Aorta (tissue), 5 donors: Measurements from ENCODE around the gene RMDN2. TPM values are rescaled to one million over a fixed set of nuclear protein-coding genes. Genes with fewer than 3 reads are reported as not detected.

ENCODE experiments used
- ATAC-seq: fragments of 200-7000 bp; cut with Tn5 transposase; one replicate; pipeline ENCODE4 v1.9.1; 2022; ENCODE audit warnings: moderate library complexity; ENCODE audit not compliant: low FRiP score
- DNase-seq, 2 donors: peaks; one replicate each; pipeline ENCODE4 v3.0.0-alpha.2; 2020
- H3K27ac ChIP-seq, 2 donors: one replicate each; pipeline ENCODE4 v1.5.1; 2013; ENCODE audit warnings: low read length in 2 of 2, mild to moderate bottlenecking in 2 of 2, moderate library complexity in 2 of 2, control low read depth in 1 of 2, inconsistent platforms in 1 of 2, low read depth in 1 of 2
- H3K27me3 ChIP-seq, 2 donors: one replicate each; pipeline ENCODE4 v1.6.1; 2013; ENCODE audit warnings: control low read depth in 1 of 2, low read length in 1 of 2, mild to moderate bottlenecking in 1 of 2, moderate library complexity in 1 of 2; ENCODE audit not compliant: insufficient read depth in 2 of 2, control insufficient read depth in 1 of 2
- H3K36me3 ChIP-seq, 2 donors: one replicate each; pipeline ENCODE4 v1.6.1; 2013; ENCODE audit warnings: control low read depth in 1 of 2, low read length in 1 of 2, mild to moderate bottlenecking in 1 of 2; ENCODE audit not compliant: insufficient read depth in 2 of 2, control insufficient read depth in 1 of 2
- H3K4me1 ChIP-seq, 2 donors: one replicate each; pipeline ENCODE4 v1.6.1; 2013; ENCODE audit warnings: low read length in 2 of 2, control low read depth in 1 of 2, mild to moderate bottlenecking in 1 of 2, moderate library complexity in 1 of 2; ENCODE audit not compliant: insufficient read depth in 2 of 2, control insufficient read depth in 1 of 2
- H3K4me3 ChIP-seq, 2 donors: one replicate each; pipeline ENCODE4 v1.5.1; 2013; ENCODE audit warnings: low read length in 2 of 2, control low read depth in 1 of 2, mild to moderate bottlenecking in 1 of 2
- H3K9me3 ChIP-seq: one replicate; pipeline ENCODE4 v1.6.1; 2013; ENCODE audit warnings: mild to moderate bottlenecking, low read length; ENCODE audit not compliant: control insufficient read depth
- WGBS, 2 donors: extraction: QIAGEN DNeasy Blood & Tissue Kit; methylation state at CpG; one replicate each; pipeline ENCODE4 v1.1.7; 2013; 5-methylcytosine and 5-hydroxymethylcytosine counted together
- intact Hi-C, 2 donors: fragments of 100-400 bp; cut with DNase I; formaldehyde crosslinking; loops; one replicate each; pipeline versions ENCODE4 v1.14.2 to v1.15.0; 2022
- polyA plus RNA-seq, 2 donors: library from polyadenylated mRNA; stranded (reverse); fragments of 200-250 nt; gene quantifications; one replicate each; pipeline ENCODE4 v1.2.3, GENCODE V29; 2013
- total RNA-seq, 2 donors: library from RNA; stranded (reverse); fragmentation: NEBNext Ultra II Directional; extraction: Animal tissue kit (Norgen Biotek cat#: 25700); gene quantifications; one replicate each; pipeline ENCODE4 v1.2.1, GENCODE V29; 2021
- donor health status: healthy with polysubstance abuse.
- donor health status: Bipolar disorder and iron deficiency.
- donor health status: DM: no; HTN: no; CAD: no.
- donor health status: DM: no; HTN: no; CAD: no.
- donor health status: DM: yes; HTN: yes; CAD: no.

Gene RMDN2
- total and polyA plus RNA-seq, 4 donors, result 5.3 to 10.3 (median 7.4) TPM

DNA sequence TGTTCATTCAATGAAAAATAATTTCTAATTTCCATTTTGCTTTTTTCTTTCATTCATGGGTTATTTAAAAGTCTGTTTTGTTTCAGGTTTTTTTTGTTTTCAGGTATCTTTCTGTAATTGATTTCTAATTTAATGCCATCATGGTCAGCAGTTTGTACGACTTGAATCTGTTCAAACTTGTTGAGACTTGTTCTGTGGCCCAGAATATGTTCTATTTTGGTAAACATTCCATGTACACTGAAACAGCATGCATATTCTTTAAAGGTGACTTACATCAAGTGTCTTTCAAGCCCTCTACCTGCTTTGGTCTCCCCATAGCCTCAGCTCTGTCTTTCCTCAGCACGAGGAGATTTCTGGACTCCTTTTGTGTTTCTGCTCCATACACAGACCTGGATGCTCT is 101.8 kb downstream of the RMDN2 start:
- DNase-seq (no peak), ATAC-seq (no peak)
- Histone ChIP-seq H3K4me3 (no peak overlapping the region), H3K27me3 (no peaks in the 10 kb centered on the region), H3K9me3 (no peaks in the 10 kb centered on the region), H3K36me3 (no peaks in the 10 kb centered on the region), H3K27ac (no peak overlapping the region), H3K4me1 (no peaks in the 10 kb centered on the region)
- 89 to 91% methylated on average over 2 of the region's 2 CpGs for WGBS, 2 donors
- intact Hi-C loops, result no loop called here

DNA sequence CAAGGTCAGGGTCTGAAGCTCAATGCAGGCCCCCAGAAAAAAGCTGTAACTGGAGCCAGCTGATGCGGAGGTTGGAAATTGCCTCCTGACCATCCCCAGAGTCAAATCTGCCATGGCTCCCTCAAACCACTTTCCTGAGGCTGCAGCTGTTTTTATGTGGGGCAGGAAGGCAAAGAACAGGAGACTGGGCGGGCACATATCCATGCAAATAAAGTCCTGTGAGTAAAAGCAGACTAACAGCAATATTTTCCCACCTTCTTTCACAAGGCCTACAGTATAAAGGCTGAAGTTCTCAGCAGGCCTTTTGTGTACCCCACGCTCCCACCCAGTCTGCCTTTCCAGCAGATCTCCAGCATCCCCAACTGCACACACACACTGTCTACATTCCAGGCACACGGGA is 103.7 kb downstream of the RMDN2 start:
- Histone ChIP-seq H3K27ac (no peak overlapping the region), H3K4me3 (no peak overlapping the region), H3K27me3 (no peaks in the 10 kb centered on the region), H3K9me3 (no peaks in the 10 kb centered on the region), H3K36me3 (no peaks in the 10 kb centered on the region), H3K4me1 (no peaks in the 10 kb centered on the region)
- no peak for DNase-seq
- intact Hi-C loops, result no loop called here
- 92 to 93% methylated on average over 4 of the region's 4 CpGs for WGBS, 2 donors
- no peak for ATAC-seq

DNA sequence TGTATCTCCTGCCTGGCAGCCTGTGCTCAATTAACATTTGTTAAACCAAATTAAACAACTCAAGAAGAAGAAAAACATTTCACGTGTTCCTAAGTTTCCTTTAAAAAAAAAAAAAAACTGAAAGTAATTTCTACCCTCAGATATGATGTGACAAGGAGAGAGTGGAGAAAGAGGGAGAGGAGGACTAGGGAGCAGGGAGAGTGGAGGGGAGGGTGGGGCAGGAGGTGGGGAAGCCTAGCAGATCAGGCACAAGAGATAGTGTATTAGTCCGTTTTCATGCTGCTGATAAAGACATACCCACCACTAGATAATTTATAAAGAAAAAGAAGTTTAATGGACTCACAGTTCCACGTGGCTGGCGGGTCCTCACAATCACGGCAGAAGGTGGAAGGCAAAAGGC is 104.4 kb downstream of the RMDN2 start:
- ATAC-seq (no peak), DNase-seq (no peak)
- WGBS, 2 donors, result 87 to 90% methylated on average over 5 of the region's 5 CpGs
- intact Hi-C loops, result no loop called here
- no peak overlapping the region for H3K4me3 ChIP-seq
- H3K36me3 ChIP-seq, result no peaks in the 10 kb centered on the region
- no peaks in the 10 kb centered on the region for H3K4me1 ChIP-seq
- H3K9me3 ChIP-seq, result no peaks in the 10 kb centered on the region
- no peaks in the 10 kb centered on the region for H3K27me3 ChIP-seq
- H3K27ac ChIP-seq, result no peak overlapping the region

DNA sequence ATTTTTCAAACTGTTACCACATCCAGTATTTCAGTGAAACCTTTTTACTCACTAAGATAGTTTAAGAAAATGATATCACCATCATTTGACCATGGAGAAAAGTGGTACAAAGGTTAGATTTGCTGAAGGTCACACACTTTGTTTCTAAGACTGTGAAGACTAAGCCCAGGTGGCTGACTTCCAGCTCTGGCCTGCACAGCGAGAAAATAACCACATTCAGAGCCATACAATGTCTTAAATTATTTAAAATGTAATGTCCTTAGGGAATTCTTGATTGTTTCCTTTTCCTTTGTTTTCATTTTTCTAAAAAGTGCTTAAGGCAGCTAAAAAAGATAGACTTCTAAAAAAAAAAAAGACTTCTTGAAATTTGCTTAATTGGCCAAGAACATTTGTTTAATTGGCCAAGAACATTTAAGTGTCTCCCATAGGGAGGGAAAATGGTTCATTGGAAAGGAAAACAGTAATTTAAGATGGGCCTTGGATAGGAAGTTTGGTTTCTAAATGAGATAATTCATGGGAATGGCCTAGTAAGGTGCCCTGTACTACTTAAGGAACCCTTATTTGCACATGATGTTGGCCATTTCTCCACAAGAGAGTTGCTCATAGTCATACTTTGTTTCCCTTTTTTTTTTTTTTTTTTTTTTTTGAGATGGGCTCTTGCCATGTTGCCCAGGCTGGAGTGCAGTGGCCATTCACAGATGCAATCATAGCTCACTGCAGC is 105.7 kb downstream of the RMDN2 start:
- Histone ChIP-seq H3K36me3 (no peaks in the 10 kb centered on the region), H3K9me3 (no peaks in the 10 kb centered on the region), H3K4me3 (no peak overlapping the region), H3K27ac (no peak overlapping the region), H3K4me1 (no peaks in the 10 kb centered on the region), H3K27me3 (no peaks in the 10 kb centered on the region)
- intact Hi-C loops, result no loop called here
- ATAC-seq (peak; percentile 26), DNase-seq (no peak)
- 61 to 71% methylated on average over 1 of the region's 1 CpG for WGBS, 2 donors

DNA sequence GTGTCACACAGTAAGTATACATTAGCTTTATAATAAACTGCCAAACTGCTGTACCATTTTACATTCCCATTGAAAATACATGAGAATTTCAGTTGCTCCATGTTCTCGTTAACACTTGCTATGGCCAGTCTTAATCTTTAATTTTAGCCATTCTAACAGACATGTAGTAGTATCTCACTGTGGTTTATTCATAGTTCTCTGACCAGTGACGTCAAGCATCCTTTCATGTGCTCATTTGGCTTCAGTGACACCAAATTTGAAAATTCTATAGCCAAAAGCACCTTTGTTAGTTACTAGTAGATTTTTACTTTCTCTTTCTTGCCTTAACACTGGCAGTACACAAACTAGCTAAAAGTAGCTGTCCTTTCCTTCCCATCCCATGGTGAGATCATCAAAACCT is 107.9 kb downstream of the RMDN2 start:
- 95 to 97% methylated on average over 2 of the region's 2 CpGs for WGBS, 2 donors
- intact Hi-C loops, result no loop called here
- ATAC-seq (no peak), DNase-seq (no peak)
- no peak overlapping the region for H3K4me3 ChIP-seq
- no peaks in the 10 kb centered on the region for H3K36me3 ChIP-seq
- no peaks in the 10 kb centered on the region for H3K27me3 ChIP-seq
- H3K27ac ChIP-seq, result no peak overlapping the region
- no peaks in the 10 kb centered on the region for H3K4me1 ChIP-seq
- H3K9me3 ChIP-seq, result no peaks in the 10 kb centered on the region

DNA sequence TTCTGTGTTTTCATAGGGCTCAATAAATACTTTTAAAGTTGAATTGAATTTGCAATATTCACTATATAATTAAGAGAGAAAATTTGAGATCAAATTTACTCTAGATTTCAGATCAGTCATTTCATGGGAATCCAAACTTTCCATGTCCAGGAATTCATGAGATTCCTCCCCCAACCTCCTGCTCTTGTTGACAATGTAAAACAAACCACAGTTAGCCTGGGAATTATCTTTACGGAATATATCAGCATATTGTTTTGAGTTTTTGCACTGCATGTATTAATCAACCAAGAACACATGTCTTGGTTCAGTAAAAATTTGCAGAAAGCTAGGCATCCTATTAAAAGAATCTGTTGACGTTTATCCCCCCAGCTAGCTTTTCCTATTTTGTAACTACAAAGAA is 108.6 kb downstream of the RMDN2 start:
- H3K36me3 ChIP-seq, result no peaks in the 10 kb centered on the region

DNA sequence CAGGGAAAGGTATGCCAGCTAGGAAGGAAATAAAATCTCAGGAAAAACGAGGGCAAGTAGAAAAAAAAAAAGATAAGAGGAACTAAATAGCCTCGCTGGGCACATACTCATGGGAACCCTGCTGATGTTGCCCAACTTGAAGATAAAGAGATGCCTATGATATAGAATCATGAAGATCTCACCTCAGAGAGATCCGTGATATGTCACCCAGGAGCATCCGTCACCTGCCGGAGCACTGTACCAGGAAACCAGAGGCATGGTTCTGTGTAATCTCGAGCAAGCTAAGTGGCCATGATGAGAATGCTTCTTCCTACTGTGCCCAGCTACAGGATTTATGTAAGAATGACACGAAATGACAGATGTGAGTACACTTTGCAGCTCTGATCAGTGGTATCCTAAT is 110.9 kb downstream of the RMDN2 start:
- H3K4me3 ChIP-seq, result no peak overlapping the region
- H3K27ac ChIP-seq, result no peak overlapping the region
- peaks cover under 1% of the 10 kb centered on the region for H3K9me3 ChIP-seq
- 87 to 93% methylated on average over 7 of the region's 7 CpGs for WGBS, 2 donors
- no peaks in the 10 kb centered on the region for H3K36me3 ChIP-seq
- no peak for DNase-seq
- H3K4me1 ChIP-seq, result no peaks in the 10 kb centered on the region
- H3K27me3 ChIP-seq, result no peaks in the 10 kb centered on the region
- intact Hi-C loops, result no loop called here
- no peak for ATAC-seq

More for the DNA sequence above, 108.6 kb downstream of the RMDN2 start:
- DNase-seq, result no peak
- no peaks in the 10 kb centered on the region for H3K9me3 ChIP-seq
- no peak overlapping the region for H3K27ac ChIP-seq
- intact Hi-C loops, result no loop called here
- no peak overlapping the region for H3K4me3 ChIP-seq
- no peak for ATAC-seq
- H3K27me3 ChIP-seq, result no peaks in the 10 kb centered on the region
- 47 to 48% methylated on average over 2 of the region's 2 CpGs for WGBS, 2 donors
- H3K4me1 ChIP-seq, result no peaks in the 10 kb centered on the region

DNA sequence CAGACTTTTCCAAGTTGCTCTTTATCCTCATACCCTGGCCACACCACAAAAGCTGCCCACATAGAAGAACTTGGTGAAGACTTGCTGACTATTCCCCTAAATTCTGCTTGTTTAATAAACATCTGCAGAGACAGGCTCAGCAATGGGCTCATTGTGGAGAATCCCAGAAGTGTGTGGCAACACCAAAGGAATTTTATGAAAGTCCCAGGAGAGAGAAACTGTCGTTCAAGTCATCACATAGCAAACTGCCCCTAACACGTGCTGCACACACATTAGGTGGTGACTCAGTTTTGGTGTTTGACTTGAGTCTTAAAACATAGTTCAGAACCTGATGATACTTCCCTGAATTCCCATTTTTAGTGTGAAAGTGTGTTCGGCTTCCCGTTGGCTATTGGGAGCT is 112.2 kb downstream of the RMDN2 start:
- no peak overlapping the region for H3K4me3 ChIP-seq
- H3K27me3 ChIP-seq, result no peaks in the 10 kb centered on the region
- H3K9me3 ChIP-seq, result peaks cover 1% of the 10 kb centered on the region
- H3K36me3 ChIP-seq, result no peaks in the 10 kb centered on the region
- 89 to 91% methylated on average over 4 of the region's 4 CpGs for WGBS, 2 donors
- DNase-seq (no peak), ATAC-seq (no peak)
- H3K4me1 ChIP-seq, result no peaks in the 10 kb centered on the region
- H3K27ac ChIP-seq, result no peak overlapping the region
- intact Hi-C loops, result no loop called here

DNA sequence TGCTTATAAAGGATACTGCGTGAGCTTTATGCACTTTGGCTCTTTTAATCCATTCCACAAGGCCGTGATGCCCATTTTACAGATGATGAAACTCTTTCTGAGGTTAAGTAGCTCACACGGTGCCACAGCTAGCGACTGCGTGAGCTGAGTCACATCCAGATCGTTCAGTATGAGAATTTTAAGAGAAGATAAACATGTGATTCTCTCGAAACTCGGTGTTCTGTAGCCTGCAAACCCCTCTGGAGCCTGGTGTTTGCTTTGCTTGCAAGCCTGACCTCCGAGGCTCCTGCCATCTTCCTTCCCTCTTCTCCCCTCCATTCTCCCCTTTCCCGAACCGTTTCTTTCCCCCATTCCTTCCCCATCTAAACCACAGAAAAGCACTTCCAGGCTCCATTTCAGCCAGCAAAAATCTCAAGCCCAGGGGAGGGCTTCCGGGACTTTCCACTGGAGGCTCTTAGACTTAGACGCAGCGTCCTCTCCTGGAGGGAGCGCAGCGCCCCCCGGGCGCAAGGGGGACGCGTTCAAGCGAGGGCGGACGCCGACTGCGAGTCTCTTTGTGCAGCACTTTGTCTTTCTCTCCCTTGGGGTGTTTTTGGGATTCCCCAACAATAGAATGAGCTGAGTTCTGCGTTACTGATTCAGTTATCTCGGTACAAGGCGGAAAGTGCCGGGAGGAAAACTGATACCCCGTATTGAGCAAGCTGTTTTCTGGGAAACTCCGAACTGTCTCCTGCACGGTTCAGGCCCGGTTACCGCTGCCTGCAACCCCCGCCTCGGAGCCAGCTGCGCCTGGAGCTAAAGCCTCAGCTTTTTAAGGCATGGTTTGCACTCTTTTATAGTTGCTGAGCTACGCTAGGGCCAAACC is 112.9 kb downstream of the RMDN2 start:
- whole genome bisulfite sequencing, 2 donors, result 12 to 13% methylated on average over 38 of the region's 38 CpGs
- Histone ChIP-seq H3K9me3 (peaks cover 1% of the 10 kb centered on the region), H3K4me1 (no peaks in the 10 kb centered on the region), H3K36me3 (no peaks in the 10 kb centered on the region), H3K4me3 (peak overlapping the region; percentile 2 to 6), H3K27ac (no peak overlapping the region), H3K27me3 (no peaks in the 10 kb centered on the region)
- peak; percentile 87 for ATAC-seq
- intact Hi-C loops, result no loop called here
- peak in 1 of 2 donors; percentile 67 for DNase-seq
